UCSD-AML1 (cell line): Measurements from ENCODE around the gene S100A14.

Experiments used
- DNase-seq: peaks from one replicate; lab custom pipeline; 2025; ENCODE audit not compliant: unreplicated experiment; lab: John Stamatoyannopoulos, UW

Gene S100A14

GRCh38 chr1:153639280-153639679, 23.2 kb upstream of the S100A14 start:
- DNase-seq, result no peak

- no peak for DNase-seq
Observed at GRCh38 chr1:153638261-153638660, 22.1 kb upstream of the S100A14 start.

GRCh38 chr1:153636312-153636711, 20.2 kb upstream of the S100A14 start:
- DNase-seq, result no peak

- no peak for DNase-seq
Observed at GRCh38 chr1:153635872-153636271, 19.7 kb upstream of the S100A14 start.

- peak; percentile 97 for DNase-seq
Observed at GRCh38 chr1:153633754-153634665, 17.9 kb upstream of the S100A14 start, which contains the start of gene CHTOP. Gene CHTOP (plus strand): TSS chr1:153634066. CDS start chr1:153636589, 2,523 bp downstream.

- DNase-seq, result no peak
Observed at GRCh38 chr1:153633161-153633753, 17.1 kb upstream of the S100A14 start.

GRCh38 chr1:153631047-153632022, 15.2 kb upstream of the S100A14 start:
- no peak for DNase-seq

GRCh38 chr1:153630384-153630783, 14.3 kb upstream of the S100A14 start:
- no peak for DNase-seq

GRCh38 chr1:153629971-153630370, 13.8 kb upstream of the S100A14 start:
- DNase-seq, result no peak

- no peak for DNase-seq
Observed at GRCh38 chr1:153629343-153629665, 13.2 kb upstream of the S100A14 start.

GRCh38 chr1:153628638-153629342, 12.7 kb upstream of the S100A14 start:
- DNase-seq, result no peak

- DNase-seq, result peak; percentile 29
Observed at GRCh38 chr1:153627715-153628626, 11.8 kb upstream of the S100A14 start, which contains the start of gene S100A1. Gene S100A1 (plus strand): TSS chr1:153628434. CDS start chr1:153630522, 2,088 bp downstream.

GRCh38 chr1:153626904-153627714, 11.0 kb upstream of the S100A14 start, which contains the start of gene S100A13:
Gene S100A13 (minus strand): TSS chr1:153627505. CDS start chr1:153626472, 1,033 bp downstream.
- peak; percentile 46 for DNase-seq

- DNase-seq, result no peak
Observed at GRCh38 chr1:153626477-153626903, 10.4 kb upstream of the S100A14 start.

GRCh38 chr1:153624965-153625611, 9.0 kb upstream of the S100A14 start:
- DNase-seq, result no peak

GRCh38 chr1:153623101-153623500, 7.0 kb upstream of the S100A14 start:
- no peak for DNase-seq

GRCh38 chr1:153619171-153619570, 3.0 kb upstream of the S100A14 start:
- DNase-seq, result no peak

- peak; percentile 79 for DNase-seq
Observed at GRCh38 chr1:153617663-153618062, 1.5 kb upstream of the S100A14 start.
